SK-N-SH treated with all-trans-retinoic acid at 6 μM for 48 hours (cell line): Measurements from ENCODE around the gene E2F2.

Experiments used
- ATAC-seq: fragments of 200-7000 bp; cut with Tn5 transposase; 3 replicates; pipeline ENCODE4 v1.9.1; 2020; ENCODE audit warnings: mild to moderate bottlenecking, moderate library complexity
- ARNTL ChIP-seq: fragments of 450-650 bp; formaldehyde crosslinking; IDR thresholded peaks from 2 replicates; pipeline ENCODE4 v1.5.0; 2020; ENCODE audit warnings: low read depth, mild to moderate bottlenecking, moderate library complexity, borderline replicate concordance
- BACH2 ChIP-seq: fragments of 250-450 bp; sonication (Bioruptor Pico); IDR thresholded peaks from 2 replicates; pipeline ENCODE4 v1.9.0; 2021; ENCODE audit warnings: mild to moderate bottlenecking, borderline replicate concordance
- CSDC2 ChIP-seq: fragments of 250-450 bp; sonication (Bioruptor Pico); IDR thresholded peaks from 2 replicates; pipeline ENCODE4 v1.5.0; 2020; ENCODE audit warnings: mild to moderate bottlenecking, moderate library complexity
- ESRRG ChIP-seq: fragments of 250-450 bp; sonication (Bioruptor Pico); IDR thresholded peaks from 2 replicates; pipeline ENCODE4 v1.6.1; 2021; ENCODE audit warnings: mild to moderate bottlenecking
- GLIS3 ChIP-seq: fragments of 250-450 bp; sonication (Bioruptor Pico); IDR thresholded peaks from 2 replicates; pipeline ENCODE4 v1.5.0; 2020; ENCODE audit warnings: mild to moderate bottlenecking, moderate library complexity
- ISL1 ChIP-seq: fragments of 250-450 bp; sonication (Bioruptor Pico); IDR thresholded peaks from 2 replicates; pipeline ENCODE4 v2.1.2; 2022; ENCODE audit warnings: mild to moderate bottlenecking, moderate library complexity
- RARB ChIP-seq: fragments of 250-450 bp; sonication (Bioruptor Pico); IDR thresholded peaks from 2 replicates; pipeline ENCODE4 v1.8.0; 2021; ENCODE audit warnings: mild to moderate bottlenecking, moderate library complexity
- SNAI2 ChIP-seq: fragments of 250-450 bp; sonication (Bioruptor Pico); IDR thresholded peaks from 2 replicates; pipeline ENCODE4 v1.5.0; 2020; ENCODE audit warnings: mild to moderate bottlenecking, moderate library complexity
- TCF4 ChIP-seq: fragments of 250-450 bp; sonication (Bioruptor Pico); IDR thresholded peaks from 2 replicates; pipeline ENCODE4 v1.8.0; 2021; ENCODE audit warnings: mild to moderate bottlenecking, moderate library complexity, borderline replicate concordance
- TOX ChIP-seq: fragments of 250-450 bp; sonication (Bioruptor Pico); IDR thresholded peaks from 2 replicates; pipeline ENCODE4 v1.8.0; 2021; ENCODE audit warnings: mild to moderate bottlenecking, moderate library complexity, borderline replicate concordance
- ZC3H10 ChIP-seq: fragments of 250-450 bp; sonication (Bioruptor Pico); IDR thresholded peaks from 2 replicates; pipeline ENCODE4 v1.5.1; 2021; ENCODE audit warnings: mild to moderate bottlenecking, moderate library complexity
- ZFP3 ChIP-seq: fragments of 250-450 bp; sonication (Bioruptor Pico); IDR thresholded peaks from 2 replicates; pipeline ENCODE4 v1.5.0; 2020; ENCODE audit warnings: mild to moderate bottlenecking, moderate library complexity
- ZNF565 ChIP-seq: fragments of 450-650 bp; formaldehyde crosslinking; conservative IDR thresholded peaks from 2 replicates; pipeline ENCODE4 v1.5.0; 2020; ENCODE audit warnings: low read depth, mild to moderate bottlenecking, moderate library complexity
- ZNF70 ChIP-seq: fragments of 450-650 bp; formaldehyde crosslinking; IDR thresholded peaks from 2 replicates; pipeline ENCODE4 v1.5.0; 2020; ENCODE audit warnings: mild to moderate bottlenecking, moderate library complexity
- ZNF8 ChIP-seq: fragments of 450-650 bp; formaldehyde crosslinking; IDR thresholded peaks from 2 replicates; pipeline ENCODE4 v1.5.0; 2020; ENCODE audit warnings: mild to moderate bottlenecking, moderate library complexity
- TF ChIP-seq, protein P1 (sequence below): fragments of 250-450 bp; sonication (Bioruptor Pico); IDR thresholded peaks from 2 replicates; pipeline ENCODE4 v1.8.0; 2021; ENCODE audit warnings: low read depth, mild to moderate bottlenecking, moderate library complexity, borderline replicate concordance
- TF ChIP-seq, protein P2 (sequence below): fragments of 250-450 bp; sonication (Bioruptor Pico); IDR thresholded peaks from 2 replicates; pipeline ENCODE4 v1.8.0; 2020; ENCODE audit warnings: mild to moderate bottlenecking, moderate library complexity, borderline replicate concordance
- TF ChIP-seq, protein P3 (sequence below): fragments of 250-450 bp; sonication (Bioruptor Pico); IDR thresholded peaks from 2 replicates; pipeline ENCODE4 v1.5.0; 2020; ENCODE audit warnings: mild to moderate bottlenecking, moderate library complexity
- TF ChIP-seq, protein P4 (sequence below): fragments of 250-450 bp; sonication (Bioruptor Pico); IDR thresholded peaks from 2 replicates; pipeline ENCODE4 v1.5.1; 2021; ENCODE audit warnings: mild to moderate bottlenecking, moderate library complexity

The E2F2 gene

DNA sequence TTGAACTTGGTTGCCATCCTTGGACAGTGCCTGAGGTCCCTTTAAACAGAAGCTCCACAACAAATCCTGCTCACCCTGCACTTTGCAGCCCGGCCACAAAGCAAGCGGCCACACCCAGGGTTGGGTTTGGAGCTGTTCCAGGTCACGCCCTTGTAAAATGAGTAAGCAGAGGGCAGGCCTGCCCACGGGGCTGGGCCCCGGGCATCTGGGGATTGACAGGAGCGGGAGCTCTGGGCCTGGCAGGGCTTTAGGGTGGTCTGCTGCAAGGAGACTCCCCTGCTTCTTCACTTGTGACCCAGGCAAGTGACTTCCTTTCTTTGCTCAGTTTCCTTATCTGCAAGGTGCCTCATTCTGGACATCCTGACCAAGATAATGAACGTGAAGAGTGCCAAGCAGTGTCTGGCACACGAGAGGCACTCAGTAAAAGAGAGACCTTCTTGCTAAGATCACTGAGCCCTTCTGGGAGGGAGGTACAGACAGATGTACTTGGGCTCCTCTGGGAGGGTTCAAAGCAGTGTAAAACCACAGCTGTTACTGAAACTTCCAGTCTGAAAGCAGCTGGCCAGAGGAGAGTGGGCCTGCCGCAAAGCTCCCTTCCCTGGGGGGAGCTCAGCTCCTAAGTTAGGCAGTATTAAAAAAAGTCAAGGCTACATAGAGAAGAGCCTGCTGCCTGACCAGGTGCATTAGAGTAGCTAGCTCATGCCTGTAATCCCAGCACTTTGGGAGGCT lies 2.6 kb downstream of the E2F2 start:
- ATAC-seq, result peak; percentile 75
- TF ChIP-seq RARB (CRISPR knock-in tag), result no peak
- no peak for TF ChIP-seq TCF4 (CRISPR knock-in tag)
- TF ChIP-seq ZNF565 (CRISPR knock-in tag), result no peak
- no peak for TF ChIP-seq TOX (CRISPR knock-in tag)

DNA sequence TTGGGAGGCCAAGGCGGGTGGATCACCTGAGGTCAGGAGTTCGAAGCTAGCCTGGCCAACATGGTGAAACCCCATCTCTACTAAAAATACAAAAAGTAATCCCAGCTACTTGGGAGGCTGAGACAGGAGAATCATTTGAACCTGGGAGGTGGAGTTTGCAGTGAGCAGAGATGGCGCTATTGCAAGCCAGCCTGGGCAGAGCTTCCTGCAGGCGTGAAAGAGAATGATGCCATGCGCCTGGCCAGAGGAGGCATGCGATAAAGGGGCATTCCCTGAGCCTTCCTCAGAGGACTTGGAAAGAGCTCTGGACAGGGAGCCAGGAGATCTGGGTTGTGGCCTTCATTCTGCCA lies 3.2 kb downstream of the E2F2 start:
- TF ChIP-seq ESRRG (CRISPR knock-in tag) (no peak), TOX (CRISPR knock-in tag) (no peak), ARNTL (CRISPR knock-in tag) (no peak), BACH2 (no peak), TCF4 (CRISPR knock-in tag) (no peak), ZNF70 (no peak), ZNF565 (CRISPR knock-in tag) (no peak), RARB (CRISPR knock-in tag) (no peak), GLIS3 (CRISPR knock-in tag) (no peak), CSDC2 (no peak), ZFP3 (CRISPR knock-in tag) (no peak)
- TF ChIP-seq, protein P1, sequence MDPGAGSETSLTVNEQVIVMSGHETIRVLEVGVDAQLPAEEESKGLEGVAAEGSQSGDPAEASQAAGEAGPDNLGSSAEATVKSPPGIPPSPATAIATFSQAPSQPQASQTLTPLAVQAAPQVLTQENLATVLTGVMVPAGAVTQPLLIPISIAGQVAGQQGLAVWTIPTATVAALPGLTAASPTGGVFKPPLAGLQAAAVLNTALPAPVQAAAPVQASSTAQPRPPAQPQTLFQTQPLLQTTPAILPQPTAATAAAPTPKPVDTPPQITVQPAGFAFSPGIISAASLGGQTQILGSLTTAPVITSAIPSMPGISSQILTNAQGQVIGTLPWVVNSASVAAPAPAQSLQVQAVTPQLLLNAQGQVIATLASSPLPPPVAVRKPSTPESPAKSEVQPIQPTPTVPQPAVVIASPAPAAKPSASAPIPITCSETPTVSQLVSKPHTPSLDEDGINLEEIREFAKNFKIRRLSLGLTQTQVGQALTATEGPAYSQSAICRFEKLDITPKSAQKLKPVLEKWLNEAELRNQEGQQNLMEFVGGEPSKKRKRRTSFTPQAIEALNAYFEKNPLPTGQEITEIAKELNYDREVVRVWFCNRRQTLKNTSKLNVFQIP (CRISPR knock-in tag), result no peak
- TF ChIP-seq, protein P2, sequence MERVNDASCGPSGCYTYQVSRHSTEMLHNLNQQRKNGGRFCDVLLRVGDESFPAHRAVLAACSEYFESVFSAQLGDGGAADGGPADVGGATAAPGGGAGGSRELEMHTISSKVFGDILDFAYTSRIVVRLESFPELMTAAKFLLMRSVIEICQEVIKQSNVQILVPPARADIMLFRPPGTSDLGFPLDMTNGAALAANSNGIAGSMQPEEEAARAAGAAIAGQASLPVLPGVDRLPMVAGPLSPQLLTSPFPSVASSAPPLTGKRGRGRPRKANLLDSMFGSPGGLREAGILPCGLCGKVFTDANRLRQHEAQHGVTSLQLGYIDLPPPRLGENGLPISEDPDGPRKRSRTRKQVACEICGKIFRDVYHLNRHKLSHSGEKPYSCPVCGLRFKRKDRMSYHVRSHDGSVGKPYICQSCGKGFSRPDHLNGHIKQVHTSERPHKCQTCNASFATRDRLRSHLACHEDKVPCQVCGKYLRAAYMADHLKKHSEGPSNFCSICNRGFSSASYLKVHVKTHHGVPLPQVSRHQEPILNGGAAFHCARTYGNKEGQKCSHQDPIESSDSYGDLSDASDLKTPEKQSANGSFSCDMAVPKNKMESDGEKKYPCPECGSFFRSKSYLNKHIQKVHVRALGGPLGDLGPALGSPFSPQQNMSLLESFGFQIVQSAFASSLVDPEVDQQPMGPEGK (CRISPR knock-in tag), result no peak
- TF ChIP-seq, protein P3, sequence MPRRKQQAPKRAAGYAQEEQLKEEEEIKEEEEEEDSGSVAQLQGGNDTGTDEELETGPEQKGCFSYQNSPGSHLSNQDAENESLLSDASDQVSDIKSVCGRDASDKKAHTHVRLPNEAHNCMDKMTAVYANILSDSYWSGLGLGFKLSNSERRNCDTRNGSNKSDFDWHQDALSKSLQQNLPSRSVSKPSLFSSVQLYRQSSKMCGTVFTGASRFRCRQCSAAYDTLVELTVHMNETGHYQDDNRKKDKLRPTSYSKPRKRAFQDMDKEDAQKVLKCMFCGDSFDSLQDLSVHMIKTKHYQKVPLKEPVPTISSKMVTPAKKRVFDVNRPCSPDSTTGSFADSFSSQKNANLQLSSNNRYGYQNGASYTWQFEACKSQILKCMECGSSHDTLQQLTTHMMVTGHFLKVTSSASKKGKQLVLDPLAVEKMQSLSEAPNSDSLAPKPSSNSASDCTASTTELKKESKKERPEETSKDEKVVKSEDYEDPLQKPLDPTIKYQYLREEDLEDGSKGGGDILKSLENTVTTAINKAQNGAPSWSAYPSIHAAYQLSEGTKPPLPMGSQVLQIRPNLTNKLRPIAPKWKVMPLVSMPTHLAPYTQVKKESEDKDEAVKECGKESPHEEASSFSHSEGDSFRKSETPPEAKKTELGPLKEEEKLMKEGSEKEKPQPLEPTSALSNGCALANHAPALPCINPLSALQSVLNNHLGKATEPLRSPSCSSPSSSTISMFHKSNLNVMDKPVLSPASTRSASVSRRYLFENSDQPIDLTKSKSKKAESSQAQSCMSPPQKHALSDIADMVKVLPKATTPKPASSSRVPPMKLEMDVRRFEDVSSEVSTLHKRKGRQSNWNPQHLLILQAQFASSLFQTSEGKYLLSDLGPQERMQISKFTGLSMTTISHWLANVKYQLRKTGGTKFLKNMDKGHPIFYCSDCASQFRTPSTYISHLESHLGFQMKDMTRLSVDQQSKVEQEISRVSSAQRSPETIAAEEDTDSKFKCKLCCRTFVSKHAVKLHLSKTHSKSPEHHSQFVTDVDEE (CRISPR knock-in tag), result no peak
- TF ChIP-seq, protein P4, sequence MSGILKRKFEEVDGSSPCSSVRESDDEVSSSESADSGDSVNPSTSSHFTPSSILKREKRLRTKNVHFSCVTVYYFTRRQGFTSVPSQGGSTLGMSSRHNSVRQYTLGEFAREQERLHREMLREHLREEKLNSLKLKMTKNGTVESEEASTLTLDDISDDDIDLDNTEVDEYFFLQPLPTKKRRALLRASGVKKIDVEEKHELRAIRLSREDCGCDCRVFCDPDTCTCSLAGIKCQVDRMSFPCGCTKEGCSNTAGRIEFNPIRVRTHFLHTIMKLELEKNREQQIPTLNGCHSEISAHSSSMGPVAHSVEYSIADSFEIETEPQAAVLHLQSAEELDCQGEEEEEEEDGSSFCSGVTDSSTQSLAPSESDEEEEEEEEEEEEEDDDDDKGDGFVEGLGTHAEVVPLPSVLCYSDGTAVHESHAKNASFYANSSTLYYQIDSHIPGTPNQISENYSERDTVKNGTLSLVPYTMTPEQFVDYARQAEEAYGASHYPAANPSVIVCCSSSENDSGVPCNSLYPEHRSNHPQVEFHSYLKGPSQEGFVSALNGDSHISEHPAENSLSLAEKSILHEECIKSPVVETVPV (CRISPR knock-in tag), result no peak
- no peak; the same call in 2 of the 3 replicates for ATAC-seq

DNA sequence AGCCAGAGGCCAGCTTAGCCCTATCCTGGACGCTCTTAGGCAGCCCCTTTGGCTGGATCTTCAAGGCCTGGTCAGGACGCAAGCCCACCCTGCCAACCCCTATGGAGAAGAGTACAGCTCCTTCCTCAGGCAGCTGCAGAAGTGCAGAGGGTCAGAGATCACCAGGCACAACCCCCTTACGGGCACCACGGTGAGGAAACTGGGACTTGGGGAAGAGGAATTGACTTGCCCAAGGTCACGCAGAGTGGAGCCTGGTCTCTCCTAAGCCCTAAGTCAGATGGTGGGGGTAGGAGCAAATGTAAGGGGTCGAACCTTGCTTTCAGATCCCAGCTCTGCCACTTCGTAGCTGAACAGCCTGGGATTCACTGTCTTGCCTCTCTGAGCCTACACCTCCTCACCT lies 3.7 kb downstream of the E2F2 start:
- TF ChIP-seq ISL1 (no peak), ZNF8 (no peak), TCF4 (CRISPR knock-in tag) (no peak), RARB (CRISPR knock-in tag) (no peak), ARNTL (CRISPR knock-in tag) (no peak), CSDC2 (no peak), SNAI2 (no peak), ESRRG (CRISPR knock-in tag) (no peak), BACH2 (no peak), ZNF70 (no peak), ZC3H10 (no peak), ZNF565 (CRISPR knock-in tag) (no peak)
- TF ChIP-seq, protein P2 (CRISPR knock-in tag), result no peak
- ATAC-seq, result no peak
